SKM-1 treated with dmso at 0.1 percent for 144 hours (cell line): ENCODE data around the gene CRACDL.
A peak's percentile ranks its signal among the peaks of the same experiment; 100 is the strongest.

Experiments used
- DNase-seq: peaks from one replicate; lab custom pipeline; 2025; ENCODE audit not compliant: unreplicated experiment; lab: John Stamatoyannopoulos, UW

The CRACDL gene

GRCh38 chr2:98778741-98779483 is 157.1 kb downstream of the CRACDL start:
- DNase-seq, result no peak

- DNase-seq, result no peak
These were observed 157.9 kb downstream of the CRACDL start for GRCh38 chr2:98778151-98778550.

DNA sequence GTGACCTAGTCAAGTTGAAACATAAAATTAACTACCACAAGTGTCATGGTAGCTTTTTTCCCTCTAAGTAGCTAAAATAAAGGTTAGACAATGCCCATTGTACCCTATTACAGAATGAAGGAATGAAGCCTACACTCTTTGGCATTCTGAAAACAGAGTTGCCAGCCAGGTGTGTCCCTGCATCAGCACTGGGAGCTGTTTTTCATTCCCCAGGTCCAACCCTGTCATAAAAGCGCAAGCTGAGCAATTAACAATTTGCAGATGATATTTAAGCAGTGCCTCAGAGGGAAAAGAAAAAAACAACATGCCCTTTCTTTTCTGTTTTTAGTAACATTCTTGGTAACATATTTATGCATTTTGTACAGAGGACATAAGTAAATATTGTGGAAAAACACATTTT is 158.3 kb downstream of the CRACDL start:
- no peak for DNase-seq

- no peak for DNase-seq
These were observed 158.9 kb downstream of the CRACDL start for GRCh38 chr2:98777076-98777475.

GRCh38 chr2:98776136-98776535 is 159.9 kb downstream of the CRACDL start:
- DNase-seq, result no peak

- DNase-seq, result no peak
These were observed 160.7 kb downstream of the CRACDL start for GRCh38 chr2:98775146-98775986.

- no peak for DNase-seq
These were observed 162.1 kb downstream of the CRACDL start for GRCh38 chr2:98773907-98774306.

GRCh38 chr2:98773169-98773568 is 162.9 kb downstream of the CRACDL start:
- no peak for DNase-seq

DNA sequence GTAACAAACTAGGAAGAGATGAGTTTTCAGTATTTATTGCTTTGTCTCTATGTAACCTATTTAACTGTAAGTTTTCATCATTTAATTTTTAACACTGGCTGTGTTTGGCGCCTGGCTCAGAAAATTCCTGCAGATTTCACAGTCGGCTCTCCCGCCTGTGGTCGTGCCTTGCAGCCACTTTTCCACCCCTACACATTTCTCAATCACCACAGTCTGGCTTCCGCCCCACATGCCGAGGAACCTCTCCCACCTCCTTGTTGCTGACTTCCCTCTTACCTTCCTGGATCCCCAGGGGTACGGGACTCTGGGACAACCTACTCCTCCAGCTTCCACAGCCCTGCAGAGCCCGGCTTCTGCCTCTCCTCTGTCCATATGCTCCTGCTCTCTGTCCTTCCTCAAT is 163.5 kb downstream of the CRACDL start:
- no peak for DNase-seq

DNA sequence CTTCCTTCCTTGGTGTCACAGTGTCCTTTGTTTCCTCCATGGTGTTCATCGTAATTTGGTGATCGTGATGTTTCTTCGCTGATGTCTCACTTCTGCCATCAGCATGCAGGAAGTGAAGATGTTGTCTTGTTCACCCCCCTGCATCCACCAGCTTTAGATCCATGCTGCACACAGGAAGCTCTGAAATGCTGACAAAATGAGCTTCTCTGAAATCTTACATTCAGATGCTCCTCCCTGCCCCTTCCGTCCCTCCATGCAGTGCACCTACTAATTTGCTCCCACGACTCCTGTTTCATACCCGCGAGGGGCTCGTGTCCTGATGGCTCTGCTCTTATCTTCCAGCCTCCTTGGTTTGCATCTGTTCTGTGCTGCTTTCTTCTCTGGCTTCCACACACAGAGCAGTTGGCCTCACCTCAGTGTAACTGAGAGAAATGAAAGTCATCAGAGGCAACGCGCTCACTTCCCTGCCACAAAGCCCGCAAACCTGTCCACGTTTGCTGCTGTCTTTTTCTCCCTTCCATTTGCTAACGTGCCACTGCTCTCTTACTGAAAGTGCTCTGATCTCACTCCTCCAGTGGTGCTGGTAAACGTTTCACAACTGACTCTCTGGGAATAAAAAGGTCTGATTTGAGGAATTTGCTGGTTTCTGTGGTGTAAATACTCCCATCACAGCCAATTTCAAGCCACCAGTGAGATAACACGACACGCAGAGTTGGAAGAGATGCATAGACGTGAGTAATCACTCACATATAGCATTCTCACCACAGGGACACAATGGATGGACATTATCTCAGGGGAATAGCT is 164.1 kb downstream of the CRACDL start:
- DNase-seq, result peak; percentile 23

- no peak for DNase-seq
These were observed 164.8 kb downstream of the CRACDL start for GRCh38 chr2:98771264-98771663.

DNA sequence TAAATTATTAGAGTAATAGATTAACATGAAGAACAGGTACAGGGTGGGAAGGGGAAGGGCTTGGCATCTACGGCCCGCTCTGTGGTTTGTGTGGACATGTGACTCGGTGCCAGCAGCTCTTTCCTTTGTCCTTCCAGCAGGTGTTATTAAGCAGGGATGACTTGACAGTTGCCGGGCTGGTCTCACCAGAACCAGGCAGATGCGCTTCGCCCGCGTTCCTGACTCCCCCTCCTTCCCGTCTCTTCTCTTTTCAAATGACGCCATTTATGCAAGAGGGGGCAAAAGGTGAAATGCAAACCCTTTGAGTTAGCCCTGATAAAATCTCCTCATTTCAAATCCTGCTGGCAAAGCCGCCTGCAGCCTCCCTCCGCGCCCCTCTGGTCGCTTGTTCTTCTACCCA is 166.2 kb downstream of the CRACDL start:
- no peak for DNase-seq

DNA sequence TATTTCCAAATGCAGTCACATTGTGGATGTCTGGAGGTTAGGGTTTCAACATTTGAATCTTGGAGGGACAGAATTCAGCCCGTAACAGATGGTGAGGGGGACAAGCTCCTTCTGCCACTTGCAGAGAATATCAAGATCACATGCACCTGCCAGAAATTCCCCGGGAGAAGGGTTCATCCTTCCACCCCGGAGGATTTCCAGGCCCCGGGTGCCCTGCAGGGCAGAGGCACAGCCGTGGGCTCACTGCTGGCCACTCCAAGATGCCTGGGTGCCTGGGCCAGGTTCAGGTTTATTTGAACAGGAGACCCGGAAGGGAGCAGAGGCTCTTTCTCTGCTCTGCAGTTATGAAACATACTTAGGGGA is 166.9 kb downstream of the CRACDL start:
- DNase-seq, result no peak

GRCh38 chr2:98768384-98769113 is 167.5 kb downstream of the CRACDL start:
- no peak for DNase-seq

GRCh38 chr2:98764499-98764898 is 171.5 kb downstream of the CRACDL start:
- peak; percentile 62 for DNase-seq

GRCh38 chr2:98763209-98763951 is 172.6 kb downstream of the CRACDL start:
- no peak for DNase-seq

- no peak for DNase-seq
These were observed 174.1 kb downstream of the CRACDL start for GRCh38 chr2:98761909-98762308.

GRCh38 chr2:98761267-98761781 is 174.7 kb downstream of the CRACDL start:
- no peak for DNase-seq

- DNase-seq, result peak; percentile 62
These were observed 176.0 kb downstream of the CRACDL start for GRCh38 chr2:98759827-98760625.
